SK-N-SH treated with all-trans-retinoic acid at 6 μM for 48 hours (cell line): Measurements from ENCODE around the gene PSG2.
"Not testable (repeated sequence)": the region's sequence is repeated elsewhere in the genome, so short reads cannot be mapped to it uniquely, and the experiment has no call there.

Experiments used
- ATAC-seq: fragments of 200-7000 bp; cut with Tn5 transposase; 3 replicates; pipeline ENCODE4 v1.9.1; 2020; ENCODE audit warnings: mild to moderate bottlenecking, moderate library complexity
- CSDC2 ChIP-seq: fragments of 250-450 bp; sonication (Bioruptor Pico); IDR thresholded peaks from 2 replicates; pipeline ENCODE4 v1.5.0; 2020; ENCODE audit warnings: mild to moderate bottlenecking, moderate library complexity
- ESRRG ChIP-seq: fragments of 250-450 bp; sonication (Bioruptor Pico); IDR thresholded peaks from 2 replicates; pipeline ENCODE4 v1.6.1; 2021; ENCODE audit warnings: mild to moderate bottlenecking
- GLIS3 ChIP-seq: fragments of 250-450 bp; sonication (Bioruptor Pico); IDR thresholded peaks from 2 replicates; pipeline ENCODE4 v1.5.0; 2020; ENCODE audit warnings: mild to moderate bottlenecking, moderate library complexity
- ISL1 ChIP-seq: fragments of 250-450 bp; sonication (Bioruptor Pico); IDR thresholded peaks from 2 replicates; pipeline ENCODE4 v2.1.2; 2022; ENCODE audit warnings: mild to moderate bottlenecking, moderate library complexity
- OSR1 ChIP-seq: fragments of 250-450 bp; sonication (Bioruptor Pico); IDR thresholded peaks from 2 replicates; pipeline ENCODE4 v1.8.0; 2022; ENCODE audit warnings: moderate library complexity, mild to moderate bottlenecking, inconsistent platforms
- TCF4 ChIP-seq: fragments of 250-450 bp; sonication (Bioruptor Pico); IDR thresholded peaks from 2 replicates; pipeline ENCODE4 v1.8.0; 2021; ENCODE audit warnings: mild to moderate bottlenecking, moderate library complexity, borderline replicate concordance
- TOX ChIP-seq: fragments of 250-450 bp; sonication (Bioruptor Pico); IDR thresholded peaks from 2 replicates; pipeline ENCODE4 v1.8.0; 2021; ENCODE audit warnings: mild to moderate bottlenecking, moderate library complexity, borderline replicate concordance
- TSHZ2 ChIP-seq: fragments of 250-450 bp; sonication (Bioruptor Pico); IDR thresholded peaks from 2 replicates; pipeline ENCODE4 v1.5.0; 2020; ENCODE audit warnings: mild to moderate bottlenecking, moderate library complexity
- ZC3H10 ChIP-seq: fragments of 250-450 bp; sonication (Bioruptor Pico); IDR thresholded peaks from 2 replicates; pipeline ENCODE4 v1.5.1; 2021; ENCODE audit warnings: mild to moderate bottlenecking, moderate library complexity
- ZFP3 ChIP-seq: fragments of 250-450 bp; sonication (Bioruptor Pico); IDR thresholded peaks from 2 replicates; pipeline ENCODE4 v1.5.0; 2020; ENCODE audit warnings: mild to moderate bottlenecking, moderate library complexity
- ZFP30 ChIP-seq: fragments of 450-650 bp; formaldehyde crosslinking; IDR thresholded peaks from 2 replicates; pipeline ENCODE4 v1.5.0; 2022; ENCODE audit warnings: mild to moderate bottlenecking, moderate library complexity
- ZNF565 ChIP-seq: fragments of 450-650 bp; formaldehyde crosslinking; conservative IDR thresholded peaks from 2 replicates; pipeline ENCODE4 v1.5.0; 2020; ENCODE audit warnings: low read depth, mild to moderate bottlenecking, moderate library complexity

The PSG2 gene

GRCh38 chr19:43087702-43088340, 5.3 kb upstream of the PSG2 start:
- ATAC-seq, result not testable (repeated sequence)

- ATAC-seq, result not testable (repeated sequence)
These were observed 3.5 kb upstream of the PSG2 start for GRCh38 chr19:43085796-43086530.

- not testable (repeated sequence) for ATAC-seq
These were observed 1.8 kb upstream of the PSG2 start for GRCh38 chr19:43084196-43084832.

- ATAC-seq, result not testable (repeated sequence)
These were observed 1.2 kb upstream of the PSG2 start for GRCh38 chr19:43083721-43084120.

GRCh38 chr19:43078311-43078710, 4.2 kb downstream of the PSG2 start:
- ATAC-seq, result no peak
- TF ChIP-seq ZC3H10 (CRISPR knock-in tag) (no peak), ESRRG (CRISPR knock-in tag) (no peak), GLIS3 (CRISPR knock-in tag) (no peak), TCF4 (CRISPR knock-in tag) (no peak), OSR1 (CRISPR knock-in tag) (no peak), TSHZ2 (no peak), ISL1 (CRISPR knock-in tag) (no peak), ZFP3 (CRISPR knock-in tag) (no peak), ZNF565 (no peak), TOX (CRISPR knock-in tag) (no peak), ZFP30 (CRISPR knock-in tag) (no peak), CSDC2 (CRISPR knock-in tag) (no peak)

- not testable (repeated sequence) for ATAC-seq
These were observed 4.6 kb downstream of the PSG2 start for GRCh38 chr19:43077881-43078280.

- not testable (repeated sequence) for ATAC-seq
These were observed 20.1 kb downstream of the PSG2 start for GRCh38 chr19:43062418-43062817.

- ATAC-seq, result not testable (repeated sequence)
These were observed 21.2 kb downstream of the PSG2 start for GRCh38 chr19:43061326-43061725.

- not testable (repeated sequence) for ATAC-seq
These were observed 22.2 kb downstream of the PSG2 start for GRCh38 chr19:43060254-43060653.

- ATAC-seq, result not testable (repeated sequence)
These were observed 23.0 kb downstream of the PSG2 start for GRCh38 chr19:43059482-43059881.

- ATAC-seq, result not testable (repeated sequence)
These were observed 24.1 kb downstream of the PSG2 start for GRCh38 chr19:43058440-43058839.

- ATAC-seq, result not testable (repeated sequence)
These were observed 34.5 kb downstream of the PSG2 start for GRCh38 chr19:43047966-43048365.

- ATAC-seq, result not testable (repeated sequence)
These were observed 35.9 kb downstream of the PSG2 start for GRCh38 chr19:43046578-43046977.

GRCh38 chr19:43043492-43044180, 38.9 kb downstream of the PSG2 start:
- ATAC-seq, result not testable (repeated sequence)

- ATAC-seq, result not testable (repeated sequence)
These were observed 50.9 kb downstream of the PSG2 start for GRCh38 chr19:43031645-43032044.
